Parathyroid adenoma (tissue), 2 donors: ENCODE results near the gene PGC.

Experiments
- H2AFZ ChIP-seq: fragments of 300-600 bp; sonication (generic); one replicate; pipeline ENCODE4 v1.7.0; 2017; ENCODE audit warnings: antibody characterized with exemption, mild to moderate bottlenecking
- H3K27ac ChIP-seq: fragments of 300-600 bp; sonication (generic); one replicate; pipeline ENCODE4 v1.7.0; 2017
- H3K27me3 ChIP-seq: fragments of 300-600 bp; sonication (generic); one replicate; pipeline ENCODE4 v1.7.0; 2017; ENCODE audit warnings: low read length; ENCODE audit not compliant: control insufficient read depth, insufficient read depth
- H3K36me3 ChIP-seq: fragments of 300-600 bp; sonication (generic); one replicate; pipeline ENCODE4 v1.7.0; 2017; ENCODE audit warnings: low read length; ENCODE audit not compliant: control insufficient read depth, insufficient read depth
- H3K4me1 ChIP-seq: fragments of 300-600 bp; sonication (generic); one replicate; pipeline ENCODE4 v1.7.0; 2017; ENCODE audit warnings: control low read depth
- H3K4me2 ChIP-seq: fragments of 300-600 bp; sonication (generic); one replicate; pipeline ENCODE4 v1.7.0; 2017; ENCODE audit warnings: low read length
- H3K4me3 ChIP-seq: fragments of 300-600 bp; sonication (generic); one replicate; pipeline ENCODE4 v1.7.0; 2017; ENCODE audit warnings: low read depth, low read length
- H3K79me2 ChIP-seq: fragments of 300-600 bp; sonication (generic); one replicate; pipeline ENCODE4 v1.7.0; 2017; ENCODE audit warnings: control low read depth
- H3K9ac ChIP-seq: fragments of 300-600 bp; sonication (generic); one replicate; pipeline ENCODE4 v1.7.0; 2017; ENCODE audit warnings: mild to moderate bottlenecking
- H3K9me3 ChIP-seq: fragments of 300-600 bp; sonication (generic); one replicate; pipeline ENCODE4 v1.7.0; 2017; ENCODE audit warnings: low read length; ENCODE audit not compliant: control insufficient read depth
- CTCF ChIP-seq: fragments of 300-600 bp; sonication (generic); IDR thresholded peaks from one replicate; pipeline ENCODE4 v1.7.0; 2017; ENCODE audit warnings: antibody characterized with exemption, mild to moderate bottlenecking
- donor health status: primary hyperparathyroidism.

The PGC gene

GRCh38 chr6:41717392-41717736, 29.8 kb downstream of the PGC start:
- H3K4me1 ChIP-seq, result peaks cover 36% of the 10 kb centered on the region
- no peaks in the 10 kb centered on the region for H3K27me3 ChIP-seq
- H3K9me3 ChIP-seq, result no peaks in the 10 kb centered on the region
- H3K36me3 ChIP-seq, result no peaks in the 10 kb centered on the region
- H3K4me3 ChIP-seq, result no peak overlapping the region
- H2AFZ ChIP-seq, result no peak overlapping the region
- no peak for TF ChIP-seq CTCF
- H3K79me2 ChIP-seq, result peaks cover 46% of the 10 kb centered on the region
- H3K9ac ChIP-seq, result no peak overlapping the region
- H3K4me2 ChIP-seq, result no peak overlapping the region
- H3K27ac ChIP-seq, result no peak overlapping the region

- peak overlapping the region; percentile 34 for H3K4me2 ChIP-seq
- H2AFZ ChIP-seq, result no peak overlapping the region
- no peak overlapping the region for H3K27ac ChIP-seq
- TF ChIP-seq CTCF, result no peak
- no peaks in the 10 kb centered on the region for H3K27me3 ChIP-seq
- H3K79me2 ChIP-seq, result peaks cover 46% of the 10 kb centered on the region
- H3K4me1 ChIP-seq, result peaks cover 42% of the 10 kb centered on the region
- no peak overlapping the region for H3K9ac ChIP-seq
- H3K4me3 ChIP-seq, result no peak overlapping the region
- no peaks in the 10 kb centered on the region for H3K9me3 ChIP-seq
- no peaks in the 10 kb centered on the region for H3K36me3 ChIP-seq
Observed at GRCh38 chr6:41716516-41717391, 30.4 kb downstream of the PGC start.

GRCh38 chr6:41715795-41716515, 31.2 kb downstream of the PGC start:
- H2AFZ ChIP-seq, result no peak overlapping the region
- TF ChIP-seq CTCF, result no peak
- H3K36me3 ChIP-seq, result no peaks in the 10 kb centered on the region
- H3K9me3 ChIP-seq, result no peaks in the 10 kb centered on the region
- H3K79me2 ChIP-seq, result peaks cover 48% of the 10 kb centered on the region
- H3K27ac ChIP-seq, result no peak overlapping the region
- H3K4me3 ChIP-seq, result no peak overlapping the region
- no peak overlapping the region for H3K4me2 ChIP-seq
- peaks cover 47% of the 10 kb centered on the region for H3K4me1 ChIP-seq
- H3K9ac ChIP-seq, result no peak overlapping the region
- no peaks in the 10 kb centered on the region for H3K27me3 ChIP-seq

GRCh38 chr6:41714556-41715273, 32.5 kb downstream of the PGC start:
- no peak for TF ChIP-seq CTCF
- Histone ChIP-seq H3K79me2 (peaks cover 40% of the 10 kb centered on the region), H3K4me3 (no peak overlapping the region), H3K36me3 (no peaks in the 10 kb centered on the region), H3K4me2 (no peak overlapping the region), H3K27ac (no peak overlapping the region), H3K9me3 (no peaks in the 10 kb centered on the region), H3K9ac (no peak overlapping the region), H3K4me1 (peaks cover 47% of the 10 kb centered on the region), H2AFZ (no peak overlapping the region), H3K27me3 (no peaks in the 10 kb centered on the region)
